PC-3 (cell line): ENCODE measurements around the gene PAIP2. TPM values are rescaled to one million over a fixed set of nuclear protein-coding genes. Genes with fewer than 3 reads are reported as not detected.

Experiments used
- ATAC-seq: fragments of 200-7000 bp; cut with Tn5 transposase; 2 replicates; pipeline ENCODE4 v1.9.1; 2020; ENCODE audit warnings: mild to moderate bottlenecking, moderate library complexity
- BruUV-seq: library from RNA; stranded (reverse); fragments of 400-500 nt; replicated peaks from 2 replicates; lab custom pipeline; 2021; lab: Mats Ljungman, UMichigan
- CTCF ChIA-PET: fragments of 300-600 bp; sonication (Branson Sonifier 250); formaldehyde crosslinking; loops from one replicate; lab custom pipeline; 2022; ENCODE audit warnings: antibody characterized with exemption; lab: Charles Lee
- POLR2A ChIA-PET: fragments of 300-600 bp; sonication (Branson Sonifier 250); formaldehyde crosslinking; loops from one replicate; lab custom pipeline; 2022; ENCODE audit warnings: antibody characterized with exemption; ENCODE audit not compliant: unreplicated experiment; lab: Charles Lee
- DNase-seq: peaks from one replicate; pipeline ENCODE4 v3.0.0-alpha.2; 2015
- H2AFZ ChIP-seq: fragments of 300-600 bp; sonication (generic); 2 replicates; pipeline ENCODE4 v1.6.0; 2016; ENCODE audit warnings: antibody characterized with exemption, low read length
- H3F3A ChIP-seq: fragments of 300-600 bp; sonication (generic); one replicate; pipeline ENCODE4 v1.6.0; 2017; ENCODE audit warnings: antibody characterized with exemption, low read length, control low read depth, mild to moderate bottlenecking; ENCODE audit not compliant: unreplicated experiment
- H3K27ac ChIP-seq: fragments of 300-600 bp; sonication (generic); 2 replicates; pipeline ENCODE4 v1.5.1; 2016; ENCODE audit warnings: mild to moderate bottlenecking, low read length
- H3K27me3 ChIP-seq: fragments of 300-600 bp; sonication (generic); 2 replicates; pipeline ENCODE4 v1.6.1; 2016; ENCODE audit warnings: low read length, mixed read lengths
- H3K36me3 ChIP-seq: fragments of 300-600 bp; sonication (generic); 2 replicates; pipeline ENCODE4 v1.6.1; 2016; ENCODE audit warnings: low read depth, mixed run types, low read length, mixed read lengths
- H3K4me1 ChIP-seq: fragments of 300-600 bp; sonication (generic); 2 replicates; pipeline ENCODE4 v1.5.1; 2016; ENCODE audit warnings: low read length; ENCODE audit not compliant: insufficient read depth
- H3K4me2 ChIP-seq: fragments of 300-600 bp; sonication (generic); 2 replicates; pipeline ENCODE4 v1.6.0; 2016; ENCODE audit warnings: low read length
- H3K4me3 ChIP-seq: fragments of 300-600 bp; sonication (generic); 2 replicates; pipeline ENCODE4 v1.5.1; 2016; ENCODE audit warnings: mild to moderate bottlenecking, low read length, mixed read lengths
- H3K79me2 ChIP-seq: fragments of 300-600 bp; sonication (generic); 2 replicates; pipeline ENCODE4 v1.6.1; 2017; ENCODE audit warnings: low read length, mixed read lengths
- H3K9ac ChIP-seq: fragments of 300-600 bp; sonication (generic); 2 replicates; pipeline ENCODE4 v1.6.0; 2016; ENCODE audit warnings: mild to moderate bottlenecking, low read length
- H3K9me2 ChIP-seq: fragments of 300-600 bp; sonication (generic); replicated peaks from 2 replicates; pipeline ENCODE4 v1.6.1; 2016; ENCODE audit warnings: mixed run types, low read length, mixed read lengths
- H3K9me3 ChIP-seq: fragments of 300-600 bp; sonication (generic); 2 replicates; pipeline ENCODE4 v1.6.1; 2016; ENCODE audit warnings: low read length, mixed read lengths
- H4K20me1 ChIP-seq: fragments of 300-600 bp; sonication (generic); 2 replicates; pipeline ENCODE4 v1.6.1; 2016; ENCODE audit warnings: low read length, mixed read lengths
- CTCF ChIP-seq: fragments of 300-600 bp; sonication (generic); conservative IDR thresholded peaks from 2 replicates; pipeline ENCODE4 v1.5.1; 2017; ENCODE audit warnings: antibody characterized with exemption, low read depth, mild to moderate bottlenecking, low read length
- EZH2 ChIP-seq: fragments of 300-600 bp; sonication (generic); IDR thresholded peaks from one replicate; pipeline ENCODE4 v1.6.1; 2017; ENCODE audit warnings: antibody characterized with exemption, mild to moderate bottlenecking, low read length; ENCODE audit not compliant: unreplicated experiment
- EZH2phosphoT487 ChIP-seq: fragments of 300-600 bp; sonication (generic); IDR thresholded peaks from 2 replicates; pipeline ENCODE4 v1.6.1; 2018; ENCODE audit warnings: mild to moderate bottlenecking, antibody characterized with exemption, low read length, borderline replicate concordance
- intact Hi-C: fragments of 100-400 bp; cut with micrococcal nuclease; formaldehyde crosslinking; loops from 2 replicates; pipeline ENCODE4 v1.9.0; 2023
- total RNA-seq: library from RNA; depleted of rRNA; stranded (reverse); fragments of >200 nt; gene quantifications from 2 replicates; pipeline ENCODE4 v1.2.3, GENCODE V29; 2014

Gene PAIP2
- total RNA-seq, 1 experiment from 2014 or later: 35.1 TPM

GRCh38 chr5:139399501-139400121 lies 58.0 kb downstream of the PAIP2 start:
- Histone ChIP-seq H3K9ac (no peak overlapping the region), H3K27ac (no peak overlapping the region), H2AFZ (no peak overlapping the region), H3F3A (no peaks in the 10 kb centered on the region), H3K79me2 (no peaks in the 10 kb centered on the region), H3K4me3 (no peak overlapping the region), H4K20me1 (no peaks in the 10 kb centered on the region), H3K4me2 (no peak overlapping the region), H3K27me3 (no peaks in the 10 kb centered on the region), H3K36me3 (no peaks in the 10 kb centered on the region), H3K4me1 (peaks cover 10% of the 10 kb centered on the region), H3K9me2 (no peaks in the 10 kb centered on the region), H3K9me3 (no peaks in the 10 kb centered on the region)
- ChIA-PET POLR2A (interaction anchor here (0.6 kb wide), 1 partner anchor 230 kb away, joined by 3 read pairs; no protein-coding TSS in a partner anchor), CTCF (no interaction called here)
- ATAC-seq (no peak), DNase-seq (no peak)
- intact Hi-C loops: no loop called here
- BruUV-seq: no TSS peak
- TF ChIP-seq EZH2phosphoT487 (no peak), CTCF (no peak), EZH2 (no peak)

GRCh38 chr5:139401546-139401945 lies 59.9 kb downstream of the PAIP2 start:
- no peak overlapping the region for H3K27ac ChIP-seq
- intact Hi-C loops: no loop called here
- ATAC-seq (no peak), DNase-seq (no peak)
- ChIA-PET POLR2A (interaction anchor here (0.6 kb wide), 1 partner anchor 15 kb away, joined by 3 read pairs; no protein-coding TSS in a partner anchor), CTCF (no interaction called here)
- H3K4me3 ChIP-seq: no peak overlapping the region
- no peaks in the 10 kb centered on the region for H3K36me3 ChIP-seq
- H3K4me1 ChIP-seq: peaks cover 10% of the 10 kb centered on the region
- H2AFZ ChIP-seq: no peak overlapping the region
- H3K9me2 ChIP-seq: no peaks in the 10 kb centered on the region
- H3F3A ChIP-seq: no peaks in the 10 kb centered on the region
- no TSS peak for BruUV-seq
- no peaks in the 10 kb centered on the region for H3K9me3 ChIP-seq
- H3K4me2 ChIP-seq: no peak overlapping the region
- H3K79me2 ChIP-seq: no peaks in the 10 kb centered on the region
- no peak for TF ChIP-seq EZH2phosphoT487
- no peak for TF ChIP-seq CTCF
- no peak for TF ChIP-seq EZH2
- H4K20me1 ChIP-seq: no peaks in the 10 kb centered on the region
- no peaks in the 10 kb centered on the region for H3K27me3 ChIP-seq
- H3K9ac ChIP-seq: no peak overlapping the region

DNA sequence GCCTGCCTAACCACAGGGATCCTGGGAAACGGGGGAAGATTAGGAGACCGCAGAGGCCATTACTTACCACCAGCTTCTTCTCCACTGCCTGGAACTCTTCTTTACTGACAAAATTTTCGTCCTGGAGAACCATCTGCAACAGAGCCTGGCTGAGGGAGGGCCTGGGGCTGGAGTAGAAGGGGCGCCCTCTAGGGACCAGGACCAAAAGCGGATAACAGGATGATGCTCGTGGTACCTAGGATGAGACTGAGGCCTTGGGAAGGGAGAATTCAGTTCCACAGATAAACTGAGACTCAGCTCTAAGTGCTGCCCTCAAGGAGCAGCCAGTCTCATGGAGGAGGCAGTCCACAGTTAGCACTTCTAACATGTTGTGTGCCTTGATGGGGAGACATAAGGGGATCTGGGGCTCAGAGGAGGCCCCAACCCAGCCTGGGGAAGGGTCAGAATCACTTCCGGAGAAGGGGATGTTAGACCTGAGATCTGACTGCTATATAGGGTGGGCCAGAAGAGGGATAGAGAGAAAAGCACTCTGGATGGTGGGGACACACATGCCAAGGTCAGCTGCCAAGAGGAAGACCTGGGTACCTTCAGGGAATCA lies 61.0 kb downstream of the PAIP2 start:
- DNase-seq (peak; percentile 33), ATAC-seq (no peak)
- H3K27ac ChIP-seq: no peak overlapping the region

More for the DNA sequence above, 61.0 kb downstream of the PAIP2 start:
- H3K27me3 ChIP-seq: no peaks in the 10 kb centered on the region
- CTCF ChIA-PET: interaction anchor here (0.6 kb wide), 2 partner anchors 47 to 147 kb away, joined by 3 read pairs; no protein-coding TSS in a partner anchor
- H3K79me2 ChIP-seq: no peaks in the 10 kb centered on the region
- no peak overlapping the region for H2AFZ ChIP-seq
- no peaks in the 10 kb centered on the region for H4K20me1 ChIP-seq
- H3K4me1 ChIP-seq: peaks cover 10% of the 10 kb centered on the region
- no peaks in the 10 kb centered on the region for H3K36me3 ChIP-seq
- H3K9me3 ChIP-seq: no peaks in the 10 kb centered on the region
- H3K4me2 ChIP-seq: no peak overlapping the region
- no peak overlapping the region for H3K9ac ChIP-seq
- POLR2A ChIA-PET: no interaction called here
- H3F3A ChIP-seq: no peaks in the 10 kb centered on the region
- intact Hi-C loops: no loop called here
- no peak overlapping the region for H3K4me3 ChIP-seq
- no peaks in the 10 kb centered on the region for H3K9me2 ChIP-seq
- no TSS peak for BruUV-seq
- peak; percentile 67 for TF ChIP-seq CTCF
- TF ChIP-seq EZH2: no peak
